Activated effector memory CD4-positive, alpha-beta T cell treated with anti-CD3 and anti-CD28 coated beads, Interleukin-2, amount 50 U/mL, for 16 hours (primary cell): ENCODE results near the gene ZNF695.
A peak's percentile ranks its signal among the peaks of the same experiment; 100 is the strongest.
"Not testable (repeated sequence)": the region's sequence is repeated elsewhere in the genome, so short reads cannot be mapped to it uniquely, and the experiment has no call there.

Experiments used
- DNase-seq: peaks from one replicate; pipeline ENCODE4 v3.0.0-alpha.2; 2020

The ZNF695 gene

DNA sequence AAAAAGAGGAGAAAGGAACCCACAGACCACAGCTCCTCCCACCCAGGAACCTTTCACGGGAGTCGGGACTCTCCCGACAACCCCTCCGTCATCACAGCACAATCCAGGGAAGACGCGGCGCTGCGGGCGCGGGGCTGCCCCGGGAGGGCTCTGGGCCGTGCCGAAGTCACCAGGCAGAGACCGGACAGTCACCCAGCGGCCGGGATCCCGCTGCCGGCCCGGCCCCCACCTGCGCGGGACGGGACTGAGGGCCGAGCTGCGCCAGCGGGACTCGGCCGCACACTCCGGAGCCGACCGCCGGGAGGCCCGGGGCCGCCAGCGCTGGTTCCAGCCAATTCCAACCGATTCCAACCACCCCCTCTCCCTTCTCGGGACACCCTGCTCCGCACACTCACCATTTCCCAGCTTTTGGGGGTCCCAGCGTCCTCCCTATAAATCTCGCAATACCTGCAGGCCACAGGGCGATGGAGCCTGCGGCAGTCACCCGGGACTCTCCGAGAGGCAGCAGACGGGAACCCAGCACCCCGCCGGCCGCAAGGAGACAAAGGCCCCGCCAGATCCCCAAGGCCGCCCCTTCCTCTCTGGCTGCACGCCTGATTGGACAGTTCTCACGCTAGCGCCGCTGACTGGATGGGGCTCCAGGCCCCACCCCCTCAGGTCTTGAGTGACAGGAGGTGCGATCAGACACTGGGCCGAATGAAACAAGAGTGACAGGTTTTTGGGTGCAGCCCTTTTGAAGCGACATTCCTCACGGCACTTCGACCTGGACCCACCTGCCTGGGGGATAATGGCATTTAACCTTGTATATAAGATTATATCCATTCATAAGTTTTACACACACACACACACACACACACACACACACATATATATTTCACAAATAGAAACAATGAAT lies at the start of gene ZNF695:
ZNF695 (minus strand) TSS at position 547 of the 895 bp plus-strand sequence; CDS start at position 398, 149 bp downstream.
- DNase-seq, result peak; percentile 75

DNA sequence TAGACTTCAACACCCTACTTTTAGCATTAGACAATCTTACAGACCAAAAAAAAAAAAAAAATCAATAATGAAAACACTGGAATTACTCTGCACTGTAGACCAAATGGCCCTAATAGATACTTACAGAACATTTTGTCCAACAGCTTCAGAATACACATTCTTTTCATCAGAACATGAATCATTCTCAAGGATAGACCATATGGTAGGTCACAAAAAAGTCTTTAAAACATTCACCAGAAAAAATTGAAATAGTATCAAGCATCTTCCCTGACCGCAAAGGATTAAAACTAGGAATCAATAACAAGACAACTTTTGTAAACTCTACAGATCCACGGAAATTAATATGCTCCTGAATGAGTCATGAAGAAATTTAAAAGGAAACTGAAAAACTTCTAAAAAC lies 48.2 kb upstream of the ZNF695 start:
- DNase-seq, result no peak

DNA sequence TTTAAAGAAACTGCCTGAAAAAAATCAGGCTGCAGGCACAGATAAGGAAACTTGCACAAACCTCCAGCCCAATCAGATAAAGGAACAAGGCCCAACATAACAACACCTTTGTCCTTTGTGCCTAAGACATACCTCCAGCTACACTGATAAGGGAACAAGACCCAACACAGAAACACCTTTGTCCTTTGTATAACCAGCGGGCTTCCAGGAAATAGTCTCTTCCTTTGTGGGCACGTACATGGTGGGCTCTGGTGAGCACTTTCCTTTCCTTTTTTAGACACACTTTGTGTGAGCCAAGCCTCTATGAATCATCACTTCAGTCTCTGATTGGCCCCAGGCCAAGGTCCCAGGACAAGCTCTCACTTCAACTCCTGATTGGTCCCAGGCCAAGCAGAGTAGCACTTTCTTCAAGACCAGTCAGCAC lies 47.1 kb upstream of the ZNF695 start:
- DNase-seq, result no peak

DNA sequence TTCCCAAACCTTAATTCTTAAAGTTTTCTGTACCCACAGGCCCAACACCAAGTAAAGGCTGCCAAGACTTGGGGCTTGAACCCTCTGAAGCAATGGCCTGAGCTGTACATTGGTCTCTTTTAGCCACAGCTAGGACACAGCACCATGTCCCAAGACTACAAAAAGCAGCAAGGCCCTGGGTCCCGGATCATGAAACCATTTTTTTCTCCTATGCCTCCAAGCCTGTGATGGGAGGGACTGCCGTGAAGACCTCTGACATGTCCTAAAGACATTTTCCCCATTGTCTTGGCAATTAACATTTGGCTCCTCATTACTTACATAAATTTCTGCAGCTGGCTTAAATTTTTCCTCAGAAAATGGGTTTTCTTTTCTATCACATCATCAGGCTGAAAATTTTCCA lies 39.8 kb upstream of the ZNF695 start:
- no peak for DNase-seq

DNA sequence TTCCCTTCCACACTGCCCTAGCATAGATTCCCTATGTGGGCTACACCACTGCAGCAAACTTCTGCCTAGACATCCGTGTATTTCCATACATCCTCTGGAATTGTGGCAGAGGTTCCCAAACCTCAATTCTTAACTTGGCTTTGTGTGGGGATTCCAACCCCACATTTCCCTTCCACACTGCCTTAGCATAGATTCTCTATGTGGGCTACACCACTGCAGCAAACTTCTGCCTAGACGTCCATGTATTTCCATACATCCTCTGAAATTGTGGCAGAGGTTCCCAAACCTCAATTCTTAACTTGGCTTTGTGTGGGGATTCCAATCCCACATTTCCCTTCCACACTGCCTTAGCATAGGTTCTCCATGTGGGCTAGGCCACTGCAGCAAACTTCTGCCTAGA lies 39.4 kb upstream of the ZNF695 start:
- DNase-seq, result no peak

DNA sequence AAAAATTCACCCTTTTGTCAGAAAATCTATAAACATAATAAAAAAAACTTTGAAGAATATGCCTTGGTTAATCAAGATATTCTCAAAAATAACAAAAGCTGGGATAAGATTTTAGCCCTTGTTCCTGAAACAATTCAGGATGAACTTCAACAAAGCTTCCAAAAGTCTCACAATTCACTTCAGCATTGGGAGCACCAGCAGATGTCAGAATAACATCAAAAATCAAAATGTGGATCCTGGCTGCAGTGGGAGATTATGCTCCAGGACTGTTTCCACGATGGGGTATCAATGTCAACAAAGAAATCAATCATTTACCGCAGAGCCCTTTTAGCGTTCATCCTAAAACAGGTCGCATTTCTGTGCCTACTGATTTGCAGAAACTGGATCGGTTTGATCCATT lies 35.5 kb upstream of the ZNF695 start:
- no peak for DNase-seq

DNA sequence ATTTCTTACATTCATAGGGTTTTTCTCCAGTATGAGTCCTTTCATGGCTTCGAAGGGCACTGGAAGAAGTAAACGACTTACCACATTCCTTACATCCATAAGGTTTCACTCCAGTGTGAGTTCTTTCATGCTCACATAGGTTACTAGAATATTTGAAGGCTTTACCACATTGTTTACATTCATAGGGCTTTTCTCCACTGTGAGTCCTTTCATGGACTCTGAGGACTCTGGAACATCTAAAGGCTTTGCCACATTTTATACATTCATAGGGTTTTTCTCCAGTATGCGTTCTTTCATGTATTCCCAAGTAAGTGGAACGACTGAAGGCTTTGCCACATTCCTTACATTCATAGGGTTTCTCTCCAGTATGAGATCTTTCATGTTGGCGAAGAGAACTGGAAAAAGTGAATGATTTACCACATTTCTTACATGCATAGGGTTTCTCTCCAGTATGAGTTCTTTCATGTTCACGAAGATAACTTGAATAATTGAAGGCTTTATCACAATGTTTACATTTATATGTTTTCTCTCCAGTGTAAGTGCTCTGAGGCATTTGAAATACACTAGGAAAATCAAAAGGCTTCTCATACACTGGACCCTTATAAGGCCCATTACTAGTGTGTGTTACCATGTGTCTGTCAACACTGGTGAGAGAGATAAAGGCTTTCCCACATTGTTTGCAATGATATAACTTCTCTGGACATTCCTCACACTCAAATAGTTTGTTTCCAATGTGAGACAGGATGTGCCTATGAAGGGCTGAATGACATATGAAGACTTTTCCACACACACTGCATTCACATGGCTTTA lies 29.9 kb upstream of the ZNF695 start:
- no peak for DNase-seq

DNA sequence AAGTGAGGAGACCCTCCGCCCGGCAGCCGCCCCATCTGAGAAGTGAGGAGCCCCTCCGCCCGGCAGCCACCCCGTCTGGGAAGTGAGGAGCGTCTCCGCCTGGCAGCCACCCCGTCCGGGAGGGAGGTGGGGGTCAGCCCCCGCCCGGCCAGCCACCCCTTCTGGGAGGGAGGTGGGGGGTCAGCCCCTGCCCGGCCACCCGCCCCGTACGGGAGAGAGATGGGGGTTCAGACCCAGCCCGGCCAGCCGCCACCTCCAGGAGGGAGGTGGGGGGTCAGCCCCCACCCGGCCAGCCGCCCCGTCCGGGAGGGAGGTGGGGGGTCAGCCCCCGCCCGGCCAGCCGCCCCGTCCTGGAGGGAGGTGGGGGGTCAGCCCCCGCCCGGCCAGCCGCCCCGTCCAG lies 24.4 kb upstream of the ZNF695 start:
- DNase-seq, result not testable (repeated sequence)

DNA sequence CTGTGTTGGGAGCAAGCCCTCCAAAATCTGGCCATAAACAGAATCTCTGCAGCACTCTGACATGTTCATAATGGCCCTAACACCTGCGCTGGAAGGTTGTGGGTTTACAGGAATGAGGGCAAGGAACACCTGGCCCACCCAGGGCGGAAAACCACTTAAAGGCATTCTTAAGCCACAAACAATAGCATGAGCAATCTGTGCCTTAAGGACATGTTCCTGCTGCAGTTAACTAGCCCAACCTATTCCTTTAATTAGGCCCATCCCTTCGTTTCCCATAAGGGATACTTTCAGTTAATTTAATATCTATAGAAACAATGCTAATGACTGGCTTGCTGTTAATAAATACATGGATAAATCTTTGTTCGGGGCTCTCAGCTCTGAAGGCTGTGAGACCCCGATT lies 16.8 kb upstream of the ZNF695 start:
- DNase-seq, result not testable (repeated sequence)

DNA sequence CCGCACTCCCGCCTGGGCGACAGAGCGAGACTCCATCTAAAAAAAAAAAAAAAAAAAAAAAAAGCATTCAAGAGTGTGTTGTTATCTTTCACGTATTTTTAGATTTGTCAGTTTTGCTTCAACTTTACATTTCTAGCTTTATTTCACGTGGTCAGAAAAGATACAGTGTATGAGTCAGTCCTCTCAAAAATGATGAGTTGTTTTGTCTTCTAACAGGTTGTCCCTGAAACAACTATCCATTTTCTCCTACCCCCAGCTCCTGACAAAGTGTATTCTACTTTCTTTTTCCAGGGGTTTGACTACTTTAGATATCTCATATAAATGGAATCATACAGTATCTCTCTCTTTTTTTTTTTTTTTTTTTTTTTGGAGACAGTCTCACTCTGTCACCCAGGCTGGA lies 5.5 kb upstream of the ZNF695 start:
- DNase-seq, result no peak

DNA sequence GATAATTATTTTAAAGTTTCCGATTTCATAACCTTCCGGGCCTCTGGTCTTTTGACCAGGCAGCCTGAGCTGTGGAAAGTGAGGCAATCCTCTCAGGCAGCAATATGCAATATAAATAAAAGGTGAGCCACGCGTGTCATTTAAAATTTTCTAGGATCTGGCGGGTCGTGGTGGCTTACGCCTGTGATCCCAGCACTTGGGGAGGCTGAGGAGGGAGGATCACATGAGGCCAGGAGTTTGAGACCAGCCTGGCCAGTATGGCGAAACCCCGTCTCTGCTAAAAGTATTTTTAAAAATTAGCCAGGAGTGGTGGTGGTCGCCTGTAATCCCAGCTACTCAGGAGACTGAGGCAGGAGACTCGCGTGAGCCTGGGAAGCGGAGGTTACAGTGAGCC lies 546 bp upstream of the ZNF695 start:
- no peak for DNase-seq

DNA sequence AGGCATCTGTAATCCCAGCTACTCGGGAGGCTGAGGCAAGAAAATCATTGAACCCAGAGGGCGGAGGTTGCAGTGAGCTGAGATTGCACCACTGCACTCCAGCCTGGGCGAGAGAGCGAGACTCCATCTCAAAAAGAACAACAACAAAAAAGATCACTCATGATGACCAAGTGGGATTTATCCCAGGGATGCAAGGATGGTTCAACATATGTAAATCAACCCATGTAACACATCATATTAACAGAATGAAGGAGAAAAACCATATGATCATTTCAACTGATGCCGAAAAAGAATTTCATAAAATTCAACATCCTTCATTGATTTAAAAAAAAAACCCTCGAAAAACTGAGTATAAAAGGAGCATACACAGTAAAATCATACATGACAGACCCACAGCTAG lies 3.8 kb downstream of the ZNF695 start:
- DNase-seq, result not testable (repeated sequence)

DNA sequence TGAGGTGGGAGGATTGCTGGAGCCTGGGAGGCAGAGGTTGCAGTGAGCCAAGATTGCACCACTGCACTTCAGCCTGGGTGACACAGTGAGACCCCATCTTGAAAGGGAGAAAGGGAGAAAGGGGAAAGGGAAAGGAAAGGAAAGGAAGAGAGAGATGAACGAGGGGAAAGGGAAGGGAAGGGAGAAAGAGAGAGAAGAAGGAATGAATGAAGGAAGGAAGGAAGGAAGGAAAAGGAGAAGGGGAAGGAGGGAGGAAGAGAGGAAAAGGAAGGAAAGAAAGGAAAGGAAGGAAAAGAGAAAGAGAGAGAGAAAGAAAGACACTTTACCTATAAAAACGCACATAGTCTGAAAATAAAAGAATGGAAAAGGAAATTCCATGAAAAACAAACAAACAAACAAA lies 18.0 kb downstream of the ZNF695 start:
- no peak for DNase-seq

DNA sequence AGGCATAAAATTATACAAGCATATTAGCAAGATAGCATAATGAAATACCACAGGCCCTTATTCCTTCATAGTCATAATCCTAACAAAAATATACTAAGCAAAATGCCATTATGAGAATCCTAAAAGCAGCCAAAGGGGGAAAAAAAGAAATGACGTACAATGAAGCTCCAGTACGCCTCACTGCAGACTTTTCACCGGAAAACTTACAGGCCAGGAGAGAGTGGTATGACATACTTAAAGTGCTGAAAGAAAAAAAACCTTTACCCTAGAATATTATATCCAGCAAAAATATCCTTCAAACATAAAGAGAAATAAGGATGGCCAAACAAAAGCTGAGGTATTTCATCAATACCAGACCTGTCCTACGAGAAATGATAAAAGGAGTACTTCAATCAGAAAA lies 19.5 kb downstream of the ZNF695 start:
- DNase-seq, result no peak

DNA sequence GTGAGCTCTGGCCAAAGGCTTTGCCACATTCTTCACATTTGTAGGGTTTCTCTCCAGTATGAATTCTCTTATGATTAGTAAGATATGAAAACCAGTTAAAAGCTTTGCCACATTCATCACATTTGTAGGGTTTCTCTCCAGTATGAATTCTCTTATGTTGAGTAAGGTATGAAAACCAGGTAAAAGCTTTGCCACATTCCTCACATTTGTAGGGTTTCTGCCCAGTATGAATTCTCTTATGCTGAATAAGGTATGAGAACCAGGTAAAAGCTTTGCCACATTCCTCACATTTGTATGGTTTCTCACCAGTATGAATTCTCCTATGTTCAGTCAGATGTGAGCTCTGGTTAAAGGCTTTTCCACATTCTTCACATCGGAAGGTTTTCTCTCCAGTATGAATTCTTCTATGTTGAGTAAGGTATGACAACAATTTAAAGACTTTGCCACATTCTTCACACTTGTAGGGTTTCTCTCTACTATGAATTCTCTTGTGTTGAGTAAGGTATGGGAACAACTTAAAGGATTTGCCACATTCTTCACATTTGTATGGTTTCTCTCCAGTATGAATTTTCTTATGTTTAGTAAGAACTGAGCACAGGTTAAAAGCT lies 20.7 kb downstream of the ZNF695 start:
- no peak for DNase-seq

DNA sequence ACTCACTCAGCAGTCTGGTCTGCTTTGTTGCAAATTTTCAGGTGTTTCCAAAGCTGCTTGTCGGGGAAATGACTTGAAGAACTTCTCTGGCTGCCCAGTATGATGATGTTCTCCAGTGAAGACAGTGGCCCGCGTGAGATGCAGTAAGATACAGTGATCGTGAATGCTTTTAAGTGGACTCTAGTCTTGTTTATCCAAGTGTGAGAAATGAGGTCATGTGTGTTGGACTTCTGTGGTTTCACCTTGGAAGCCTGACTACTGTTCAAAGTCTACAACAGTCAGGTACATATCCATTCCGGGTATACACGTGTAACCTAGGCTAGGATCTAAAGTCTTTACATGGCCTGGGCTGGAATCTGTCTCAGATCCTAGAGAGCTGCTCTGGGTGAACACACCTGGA lies 29.1 kb downstream of the ZNF695 start:
- DNase-seq, result no peak

DNA sequence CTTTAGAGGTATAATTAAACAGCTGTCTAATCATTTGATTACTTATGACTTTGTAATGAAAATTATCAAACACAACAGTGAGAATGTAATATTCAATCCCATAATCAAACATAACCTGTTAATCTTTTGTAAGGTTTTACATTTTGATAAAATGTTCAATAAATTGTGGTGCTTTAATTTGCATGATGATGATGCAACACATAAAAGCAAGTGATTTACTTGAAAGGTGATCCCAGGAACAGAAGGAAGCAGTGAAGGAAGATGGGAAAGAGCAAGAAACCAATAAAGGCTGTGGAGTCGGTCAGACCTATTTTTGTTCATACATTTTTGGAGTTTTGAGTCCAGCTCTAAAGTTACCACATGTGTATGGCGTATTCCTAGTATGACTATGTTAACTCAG lies 29.6 kb downstream of the ZNF695 start:
- DNase-seq, result no peak

DNA sequence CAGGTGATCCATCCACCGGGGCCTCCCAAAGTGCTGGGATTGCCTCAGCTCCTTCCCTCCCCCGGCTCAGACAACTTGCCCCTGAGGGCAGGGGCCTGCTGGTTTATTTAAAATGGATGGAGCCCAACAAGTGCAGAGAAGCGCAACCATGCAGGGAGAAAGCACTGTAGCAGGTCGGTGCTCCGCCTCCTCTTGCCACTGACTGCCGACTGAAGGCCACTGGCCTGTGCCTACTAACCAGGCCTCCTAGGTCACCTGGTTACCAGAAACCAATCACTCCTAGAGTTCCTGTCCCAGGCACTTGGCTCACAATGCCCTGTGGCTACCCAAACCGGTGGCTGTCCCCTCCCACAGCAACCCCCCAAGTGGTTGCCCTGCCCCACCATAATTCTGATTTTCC lies 35.9 kb downstream of the ZNF695 start:
- no peak for DNase-seq

DNA sequence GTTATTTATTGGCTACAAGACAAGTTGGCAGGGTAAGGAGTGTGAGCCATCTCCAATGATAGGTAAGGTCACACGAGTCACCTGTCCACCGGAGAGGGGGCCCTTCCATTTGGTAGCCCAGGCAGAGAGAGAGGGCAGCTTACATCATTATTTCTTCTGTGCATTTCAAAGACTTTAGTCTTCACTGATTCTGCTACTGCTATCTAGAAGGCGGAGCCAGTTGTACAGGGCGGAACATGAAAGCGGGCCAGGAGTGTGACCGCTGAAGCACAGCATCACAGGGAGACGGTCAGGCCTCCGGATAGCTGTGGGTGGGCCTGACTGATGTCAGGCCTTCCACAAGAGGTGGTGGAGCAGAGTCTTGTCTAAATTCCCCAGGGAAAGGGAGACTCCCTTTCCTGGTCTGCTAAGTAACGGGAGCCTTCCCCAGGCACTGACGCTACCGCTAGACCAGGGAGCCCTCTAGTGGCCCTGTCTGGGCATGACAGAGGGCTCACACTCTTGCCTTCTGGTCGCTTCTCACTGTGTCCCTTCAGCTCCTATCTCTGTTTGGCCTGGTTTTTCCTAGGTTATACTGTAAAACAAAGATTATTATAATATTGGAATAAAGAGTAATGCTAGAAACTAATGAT lies 36.7 kb downstream of the ZNF695 start:
- DNase-seq, result peak; percentile 75

DNA sequence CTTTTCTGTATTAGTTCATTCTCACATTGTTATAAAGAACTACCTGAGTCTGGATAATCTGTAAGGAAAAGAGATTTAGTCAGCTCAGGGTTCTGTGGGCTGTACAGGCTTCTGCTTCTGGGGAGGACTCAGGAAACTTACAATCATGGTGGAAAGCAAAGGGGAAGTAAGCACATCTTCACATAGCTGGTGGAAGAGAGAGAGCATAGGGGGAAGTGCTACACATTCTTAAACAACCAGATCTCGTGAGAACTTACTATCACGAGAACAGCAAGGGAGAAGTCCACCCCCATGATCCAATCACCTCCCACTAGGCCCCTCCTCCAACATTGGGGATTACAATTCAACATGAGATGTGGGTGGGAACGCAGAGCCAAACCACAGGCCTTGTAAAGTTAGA lies 38.2 kb downstream of the ZNF695 start:
- DNase-seq, result no peak

DNA sequence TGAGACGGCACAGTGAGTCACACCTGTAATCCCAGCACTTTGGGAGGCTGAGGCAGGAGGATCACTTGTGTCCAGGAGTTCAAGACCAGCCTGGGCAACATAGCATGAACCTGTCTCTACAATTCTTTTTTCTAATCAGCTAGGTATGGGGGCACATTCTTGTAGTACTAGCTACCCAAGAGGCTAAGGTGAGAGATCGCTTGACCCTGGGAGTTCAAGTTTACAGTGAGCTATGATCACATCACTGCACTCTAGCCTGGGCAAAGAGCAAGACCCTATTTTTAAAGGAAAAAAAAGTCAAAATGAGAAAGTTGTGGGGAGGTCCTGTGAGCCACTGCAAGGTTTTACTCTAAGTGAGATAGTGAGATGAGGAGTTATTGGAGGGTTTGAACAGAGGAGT lies 41.4 kb downstream of the ZNF695 start:
- no peak for DNase-seq

DNA sequence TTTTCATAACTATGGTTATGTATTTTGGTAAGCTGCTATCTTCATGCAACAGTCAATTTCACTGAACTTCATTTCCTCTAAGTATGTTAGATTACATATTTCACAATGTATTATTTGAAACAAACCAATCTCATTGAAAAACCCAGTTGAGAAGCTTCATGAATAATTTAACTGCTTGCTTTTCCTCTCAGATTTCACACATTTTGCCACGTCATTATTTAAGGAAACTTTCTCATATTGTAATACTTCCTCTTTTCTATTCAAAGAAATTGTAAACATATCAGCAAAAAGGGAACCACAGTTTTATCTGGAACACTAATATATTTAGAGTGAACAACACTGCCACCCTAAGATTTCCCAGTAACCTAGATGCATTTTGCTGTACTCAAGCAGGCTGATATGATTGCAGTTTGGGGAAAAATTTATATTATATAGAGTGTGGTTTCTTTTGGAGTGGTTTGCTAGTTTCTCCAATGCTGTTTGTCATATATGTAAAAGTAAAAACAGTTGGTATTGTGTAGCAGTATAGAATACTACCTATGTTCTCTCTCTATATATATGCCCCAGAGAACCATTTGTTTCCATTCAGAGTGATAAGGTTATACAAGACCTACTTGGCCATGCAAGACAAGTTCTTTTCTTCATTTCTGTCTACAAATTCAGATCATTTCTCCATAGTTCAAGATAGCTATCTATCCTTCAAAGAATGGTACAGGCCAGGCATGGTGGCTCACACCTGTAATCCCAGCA lies 47.7 kb downstream of the ZNF695 start:
- DNase-seq, result no peak
